Keratinocyte (primary cell): ENCODE measurements around the gene VSNL1. TPM values are rescaled to one million over a fixed set of nuclear protein-coding genes. Genes with fewer than 3 reads are reported as not detected.
A peak's percentile ranks its signal among the peaks of the same experiment; 100 is the strongest.

Experiments used
- DNase-seq: peaks from one replicate; pipeline ENCODE4 v3.0.0-alpha.2; 2011; ENCODE audit warnings: low read depth, missing footprints, low spot score
- FAIRE-seq: peaks from 2 replicates; lab custom pipeline; 2011; peaks lifted over from hg19 to GRCh38; lab: Jason Lieb, UNC
- H2AFZ ChIP-seq: 2 replicates; pipeline ENCODE4 v1.6.0; 2012; ENCODE audit warnings: low read length, control low read depth, inconsistent platforms; ENCODE audit not compliant: control insufficient read depth
- H3K27ac ChIP-seq: 2 replicates; pipeline ENCODE4 v1.5.1; 2011; ENCODE audit warnings: low read length; ENCODE audit not compliant: control insufficient read depth, insufficient read depth
- H3K27me3 ChIP-seq: 3 replicates; pipeline ENCODE4 v1.6.0; 2011; ENCODE audit warnings: low read length; ENCODE audit not compliant: control insufficient read depth, insufficient read depth; ENCODE audit errors: extremely low read depth
- H3K36me3 ChIP-seq, 2 experiments: 2 replicates in 1 of 2; 3 replicates in 1 of 2; pipeline ENCODE4 v1.5.1; 2011; ENCODE audit warnings: low read length in 2 of 2, mild to moderate bottlenecking in 1 of 2; ENCODE audit not compliant: control insufficient read depth in 2 of 2, insufficient read depth in 2 of 2; ENCODE audit errors: extremely low read depth in 1 of 2
- H3K4me1 ChIP-seq: 3 replicates; pipeline ENCODE4 v1.5.1; 2011; ENCODE audit warnings: low read length; ENCODE audit not compliant: control insufficient read depth, insufficient read depth; ENCODE audit errors: extremely low read depth
- H3K4me2 ChIP-seq: 3 replicates; pipeline ENCODE4 v1.6.0; 2011; ENCODE audit warnings: low read depth, low read length; ENCODE audit not compliant: control insufficient read depth, insufficient read depth; ENCODE audit errors: extremely low read depth
- H3K4me3 ChIP-seq, 3 experiments: fragments of 200-600 bp in 1 of 3; sonication (generic) in 1 of 3; 2 replicates in 2 of 3; 3 replicates in 1 of 3; pipeline ENCODE4 v1.5.1; 2011 to 2016; ENCODE audit warnings: low read length in 3 of 3, mild to moderate bottlenecking in 3 of 3, control low read depth in 2 of 3, inconsistent platforms in 1 of 3, low read depth in 1 of 3, mixed read lengths in 1 of 3, mixed run types in 1 of 3, moderate library complexity in 1 of 3; ENCODE audit not compliant: control insufficient read depth in 2 of 3, insufficient read depth in 2 of 3; ENCODE audit errors: extremely low read depth in 1 of 3
- H3K79me2 ChIP-seq: 2 replicates; pipeline ENCODE4 v1.6.0; 2012; ENCODE audit warnings: low read length; ENCODE audit not compliant: control insufficient read depth, insufficient read depth
- H3K9ac ChIP-seq: 3 replicates; pipeline ENCODE4 v1.6.0; 2011; ENCODE audit warnings: low read length; ENCODE audit not compliant: control insufficient read depth, insufficient read depth; ENCODE audit errors: extremely low read depth
- H3K9me1 ChIP-seq: 3 replicates; pipeline ENCODE4 v1.6.0; 2011; ENCODE audit warnings: low read length; ENCODE audit not compliant: control insufficient read depth, insufficient read depth; ENCODE audit errors: extremely low read depth
- H3K9me3 ChIP-seq: 2 replicates; pipeline ENCODE4 v1.5.1; 2012; ENCODE audit warnings: low read depth, low read length; ENCODE audit not compliant: control insufficient read depth
- H4K20me1 ChIP-seq: 3 replicates; pipeline ENCODE4 v1.6.0; 2011; ENCODE audit warnings: low read length; ENCODE audit not compliant: control insufficient read depth, insufficient read depth; ENCODE audit errors: extremely low read depth
- EZH2 ChIP-seq: IDR thresholded peaks from one replicate; pipeline ENCODE4 v1.6.1; 2012; ENCODE audit warnings: inconsistent platforms, mild to moderate bottlenecking, low read length, moderate library complexity
- dilution Hi-C: fragments of 300-500 bp; cut with MboI; formaldehyde crosslinking; loops from one replicate; pipeline ENCODE4 v1.7.0; 2020; ENCODE audit warnings: low sequenced_read_pairs; ENCODE audit not compliant: extremely low pct_ligation_motif_present
- polyA plus RNA-seq, 5 experiments: library from polyadenylated mRNA; depleted of rRNA in 3 of 5; stranded (reverse) in 3 of 5; stranded (forward) in 1 of 5; unstranded in 1 of 5; fragments of >200 nt; gene quantifications; 1 replicate in 1 of 5; 2 replicates in 3 of 5; 3 replicates in 1 of 5; pipeline versions ENCODE4 v1.2.1 to v1.2.3, GENCODE V29; 2011 to 2012; ENCODE audit warnings: missing spikeins in 2 of 5, low read depth in 1 of 5, low replicate concordance in 1 of 5
- TF ChIP-seq, protein P1 (sequence below), 3 experiments: IDR thresholded peaks in 1 of 3; conservative IDR thresholded peaks in 1 of 3; optimal IDR thresholded peaks in 1 of 3; 2 replicates in 2 of 3; 3 replicates in 1 of 3; pipeline versions ENCODE3 to v1.5.1; 2011; ENCODE audit warnings: low read length in 3 of 3, mild to moderate bottlenecking in 3 of 3, moderate library complexity in 2 of 3, control low read depth in 1 of 3, inconsistent platforms in 1 of 3; ENCODE audit not compliant: insufficient read depth in 2 of 3; ENCODE audit errors: extremely low read depth in 1 of 3

The VSNL1 gene
- polyA plus RNA-seq, 1 donor (not counting 4 experiments of a cell fraction or from before 2014, with no cell fraction given), result 32.1 TPM

- peak overlapping the region; percentile 73 for H3K27ac ChIP-seq
These were observed 51.4 kb downstream of the VSNL1 start for GRCh38 chr2:17591846-17592245.

DNA sequence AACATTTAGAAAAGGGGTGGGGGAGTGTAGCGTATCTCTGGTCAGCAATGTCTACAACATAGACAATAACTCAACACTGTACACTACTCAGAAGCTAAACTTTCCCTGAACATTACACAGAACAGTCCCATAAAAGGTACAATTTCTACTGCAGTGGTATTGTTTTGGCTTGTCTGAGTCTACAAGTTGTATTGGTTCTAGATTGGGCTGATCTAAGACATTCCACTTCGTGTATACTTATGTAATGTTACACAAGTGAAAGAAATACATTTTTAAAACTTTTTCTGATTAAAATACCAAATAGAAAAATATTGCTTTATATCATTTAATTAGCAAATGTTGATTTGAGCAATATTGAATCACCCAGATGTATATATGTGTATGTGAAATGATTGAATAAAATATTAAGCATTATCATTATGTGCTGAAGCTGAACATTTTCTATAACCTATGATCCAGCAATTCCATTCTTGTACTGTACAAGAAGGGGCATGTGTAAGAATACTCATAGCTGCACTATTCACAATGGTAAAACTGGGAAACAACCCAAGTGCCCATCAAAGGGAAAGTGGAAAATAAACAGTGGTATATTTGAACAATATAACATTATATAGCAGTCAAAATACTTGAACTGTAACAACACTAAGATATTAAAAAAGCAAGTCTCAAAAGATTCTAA lies 52.4 kb downstream of the VSNL1 start:
- H3K9me3 ChIP-seq, result no peaks in the 10 kb centered on the region
- peak overlapping the region; percentile 73 for H3K27ac ChIP-seq
- H3K79me2 ChIP-seq, result no peaks in the 10 kb centered on the region
- peak overlapping the region; percentile 39 for H3K4me2 ChIP-seq
- dilution Hi-C loops, result no loop called here
- peak; percentile 64 for FAIRE-seq
- TF ChIP-seq EZH2, result no peak
- TF ChIP-seq, protein P1, sequence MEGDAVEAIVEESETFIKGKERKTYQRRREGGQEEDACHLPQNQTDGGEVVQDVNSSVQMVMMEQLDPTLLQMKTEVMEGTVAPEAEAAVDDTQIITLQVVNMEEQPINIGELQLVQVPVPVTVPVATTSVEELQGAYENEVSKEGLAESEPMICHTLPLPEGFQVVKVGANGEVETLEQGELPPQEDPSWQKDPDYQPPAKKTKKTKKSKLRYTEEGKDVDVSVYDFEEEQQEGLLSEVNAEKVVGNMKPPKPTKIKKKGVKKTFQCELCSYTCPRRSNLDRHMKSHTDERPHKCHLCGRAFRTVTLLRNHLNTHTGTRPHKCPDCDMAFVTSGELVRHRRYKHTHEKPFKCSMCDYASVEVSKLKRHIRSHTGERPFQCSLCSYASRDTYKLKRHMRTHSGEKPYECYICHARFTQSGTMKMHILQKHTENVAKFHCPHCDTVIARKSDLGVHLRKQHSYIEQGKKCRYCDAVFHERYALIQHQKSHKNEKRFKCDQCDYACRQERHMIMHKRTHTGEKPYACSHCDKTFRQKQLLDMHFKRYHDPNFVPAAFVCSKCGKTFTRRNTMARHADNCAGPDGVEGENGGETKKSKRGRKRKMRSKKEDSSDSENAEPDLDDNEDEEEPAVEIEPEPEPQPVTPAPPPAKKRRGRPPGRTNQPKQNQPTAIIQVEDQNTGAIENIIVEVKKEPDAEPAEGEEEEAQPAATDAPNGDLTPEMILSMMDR (optimal IDR thresholded peaks at IDR 0.05 in 1 of 3, IDR thresholded peaks at IDR 0.05 in 1 of 3, conservative IDR thresholded peaks at IDR 0.05 in 1 of 3; ENCODE audit: extremely low read depth in 1 of 3, insufficient read depth in 2 of 3, low read length in 3 of 3), result no peak
- no peak for DNase-seq
- no peaks in the 10 kb centered on the region for H4K20me1 ChIP-seq
- no peaks in the 10 kb centered on the region for H3K27me3 ChIP-seq
- peaks cover 71% of the 10 kb centered on the region for H3K4me1 ChIP-seq
- no peak overlapping the region for H3K4me3 ChIP-seq
- H2AFZ ChIP-seq, result no peak overlapping the region
- no peak overlapping the region for H3K9ac ChIP-seq
- H3K9me1 ChIP-seq, result no peaks in the 10 kb centered on the region
- no peaks in the 10 kb centered on the region for H3K36me3 ChIP-seq

More at GRCh38 chr2:17591846-17592245, 51.4 kb downstream of the VSNL1 start:
- TF ChIP-seq, protein P1 (optimal IDR thresholded peaks at IDR 0.05 in 1 of 3, IDR thresholded peaks at IDR 0.05 in 1 of 3, conservative IDR thresholded peaks at IDR 0.05 in 1 of 3; ENCODE audit: extremely low read depth in 1 of 3, insufficient read depth in 2 of 3, low read length in 3 of 3), result no peak
- no peak for TF ChIP-seq EZH2
- FAIRE-seq (peak; percentile 58), DNase-seq (no peak)
- H3K4me3 ChIP-seq, result no peak overlapping the region
- H3K27me3 ChIP-seq, result no peaks in the 10 kb centered on the region
- H3K4me1 ChIP-seq, result peaks cover 82% of the 10 kb centered on the region
- H4K20me1 ChIP-seq, result no peaks in the 10 kb centered on the region
- H3K9me1 ChIP-seq, result no peaks in the 10 kb centered on the region
- no peaks in the 10 kb centered on the region for H3K79me2 ChIP-seq
- H3K4me2 ChIP-seq, result peak overlapping the region; percentile 39
- H2AFZ ChIP-seq, result peak overlapping the region; percentile 76
- dilution Hi-C loops, result no loop called here
- no peaks in the 10 kb centered on the region for H3K36me3 ChIP-seq
- H3K9ac ChIP-seq, result peak overlapping the region; percentile 28
- no peaks in the 10 kb centered on the region for H3K9me3 ChIP-seq
